Measurements from ENCODE around the gene TPPP2.
A peak's percentile ranks its signal among the peaks of the same experiment; 100 is the strongest.

The TPPP2 gene

GRCh38 chr14:21016413-21017190, 13.4 kb upstream of the TPPP2 start:
- no peak for DNase-seq (ENCODE audit: low read depth in 3 of 3, low spot score in 1 of 3)

DNA sequence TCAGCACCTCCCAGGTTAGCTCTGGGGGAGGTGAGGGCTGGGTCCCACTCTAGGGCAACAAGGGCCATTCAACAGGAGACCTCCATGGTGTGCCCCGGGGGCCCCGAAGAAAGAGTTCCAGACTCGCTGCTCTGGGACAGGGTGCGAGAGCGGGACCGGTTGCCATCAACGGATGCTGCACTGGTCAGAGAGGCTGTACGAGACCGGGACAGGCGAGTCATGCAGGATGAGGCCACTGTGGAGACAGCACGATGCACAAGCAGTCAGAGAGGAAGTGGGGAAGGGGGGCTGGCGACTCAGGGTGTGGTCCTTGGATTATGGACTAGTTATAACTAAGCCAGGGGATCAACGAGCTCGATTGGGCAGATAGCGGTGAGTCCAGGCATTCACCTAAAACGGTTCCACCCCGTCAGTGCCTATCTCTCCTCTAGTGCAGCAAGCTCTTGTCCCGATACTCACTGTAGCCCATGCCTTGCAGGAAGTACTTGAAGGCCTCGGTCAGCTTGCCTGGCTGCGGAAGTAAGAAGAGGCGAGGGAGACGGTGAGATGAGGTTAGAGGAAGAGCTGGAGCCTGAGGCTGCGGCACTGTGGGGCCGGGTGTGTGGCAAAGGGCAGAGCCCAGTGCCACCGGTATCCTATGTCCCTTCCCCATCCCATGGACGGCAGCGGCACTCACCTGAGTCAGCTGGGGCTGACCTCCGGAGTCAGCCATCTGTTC, 12.3 kb upstream of the TPPP2 start:
- DNase-seq (ENCODE audit: low read depth in 3 of 3, low spot score in 1 of 3) = no peak

- DNase-seq (ENCODE audit: low read depth in 3 of 3, low spot score in 1 of 3) = no peak
These were observed 11.7 kb upstream of the TPPP2 start for GRCh38 chr14:21018286-21018685.

GRCh38 chr14:21018781-21019180, 11.2 kb upstream of the TPPP2 start:
- no peak for DNase-seq (ENCODE audit: low read depth in 3 of 3, low spot score in 1 of 3)

- no peak for DNase-seq (ENCODE audit: low read depth in 3 of 3, low spot score in 1 of 3)
These were observed 10.7 kb upstream of the TPPP2 start for GRCh38 chr14:21019366-21019765.

DNA sequence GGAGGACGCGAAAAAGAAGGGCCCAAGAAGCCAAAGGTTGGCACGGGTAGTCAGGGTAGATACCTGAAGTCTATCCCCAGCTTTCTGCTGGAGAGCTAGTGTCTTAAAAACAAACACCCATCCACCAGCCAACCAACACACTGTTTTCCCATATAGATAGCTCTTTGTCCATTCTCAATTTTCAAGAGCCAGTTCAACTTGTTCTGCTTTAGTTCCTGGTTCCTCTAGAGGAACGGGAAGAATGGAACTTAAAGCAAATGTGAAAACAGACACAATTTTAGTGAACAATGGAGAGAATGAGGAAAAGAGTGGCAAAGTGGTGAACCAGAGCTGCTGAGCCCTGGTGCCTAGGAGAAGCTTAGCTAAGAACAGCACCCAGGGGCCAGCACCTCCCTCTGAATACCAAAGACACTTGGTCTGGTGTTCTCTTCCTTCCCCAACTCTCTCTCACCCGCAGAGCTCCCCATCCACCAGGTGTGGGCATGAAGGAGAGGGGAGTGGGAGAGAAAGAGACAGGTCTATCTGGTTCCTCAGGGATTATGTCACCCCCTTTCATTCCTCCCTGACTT, 9.0 kb upstream of the TPPP2 start:
- DNase-seq (ENCODE audit: low read depth in 3 of 3, low spot score in 1 of 3) = no peak

- DNase-seq (ENCODE audit: low read depth in 3 of 3, low spot score in 1 of 3) = no peak
These were observed 7.3 kb upstream of the TPPP2 start for GRCh38 chr14:21022686-21023085.

DNA sequence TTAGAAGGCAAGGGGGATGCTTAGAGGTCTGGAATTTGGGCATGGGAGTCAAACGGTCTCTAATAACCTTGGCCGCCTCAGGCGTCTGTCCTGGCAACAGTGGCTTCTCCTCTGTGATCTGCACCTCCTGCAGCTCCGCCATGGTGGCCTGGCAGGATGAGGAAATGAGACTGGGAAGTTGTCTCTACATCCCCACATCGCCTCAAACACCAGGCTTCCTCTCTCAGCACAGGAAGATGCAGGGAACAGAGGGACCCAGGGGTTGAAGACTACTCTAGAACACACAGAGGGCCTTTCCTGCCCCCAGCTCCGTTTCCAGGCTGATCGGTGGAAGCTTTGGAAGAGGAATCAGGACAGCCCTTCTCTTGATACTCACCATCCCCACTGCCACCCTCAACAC, 6.8 kb upstream of the TPPP2 start:
- DNase-seq (ENCODE audit: low read depth in 3 of 3, low spot score in 1 of 3) = no peak

DNA sequence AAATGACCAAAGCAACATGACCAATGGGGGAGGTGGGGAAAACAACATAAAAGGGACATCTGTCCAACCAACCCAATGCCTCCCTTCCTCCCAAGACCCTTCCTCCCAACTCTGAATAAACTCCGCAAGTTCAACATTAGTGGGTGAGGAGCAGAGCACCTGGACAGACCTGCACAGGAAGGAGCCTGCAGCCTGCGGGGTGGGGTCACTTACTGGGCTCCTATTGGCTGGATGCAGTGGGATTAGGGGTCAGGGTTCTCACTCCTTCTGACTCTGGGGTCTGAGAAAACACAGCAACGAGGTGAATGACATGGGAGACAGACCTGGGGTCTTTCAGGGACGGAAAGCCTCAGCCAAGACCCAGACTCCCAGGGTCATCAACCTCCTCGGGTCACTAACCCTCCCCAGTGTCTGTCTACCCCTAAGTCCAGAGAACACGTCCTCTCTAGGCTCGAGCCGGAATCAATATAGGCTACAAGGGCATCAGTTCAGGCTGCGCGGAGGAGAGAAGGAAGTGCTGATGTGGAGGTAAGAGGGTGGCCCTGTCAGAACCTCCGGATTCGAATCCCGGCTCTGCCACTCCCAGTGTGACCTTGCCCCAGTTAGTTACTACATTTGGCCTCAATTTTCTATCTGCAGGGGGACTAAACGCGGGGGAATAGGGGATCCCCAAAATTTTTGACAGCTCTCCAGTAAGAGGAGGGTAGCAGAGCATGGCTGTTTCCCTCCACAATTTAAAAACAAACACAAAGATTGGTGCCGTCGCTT, 6.0 kb upstream of the TPPP2 start:
- DNase-seq (ENCODE audit: low read depth in 3 of 3, low spot score in 1 of 3) = no peak

GRCh38 chr14:21024585-21025370, 5.2 kb upstream of the TPPP2 start, which contains the start of gene NDRG2:
TSS of gene NDRG2 (minus strand) at chr14:21025061. CDS start at chr14:21023315, 1,746 bp downstream.
- DNase-seq (ENCODE audit: low read depth in 3 of 3, low spot score in 1 of 3) = peak; percentile 42 to 55 (median 51)

DNA sequence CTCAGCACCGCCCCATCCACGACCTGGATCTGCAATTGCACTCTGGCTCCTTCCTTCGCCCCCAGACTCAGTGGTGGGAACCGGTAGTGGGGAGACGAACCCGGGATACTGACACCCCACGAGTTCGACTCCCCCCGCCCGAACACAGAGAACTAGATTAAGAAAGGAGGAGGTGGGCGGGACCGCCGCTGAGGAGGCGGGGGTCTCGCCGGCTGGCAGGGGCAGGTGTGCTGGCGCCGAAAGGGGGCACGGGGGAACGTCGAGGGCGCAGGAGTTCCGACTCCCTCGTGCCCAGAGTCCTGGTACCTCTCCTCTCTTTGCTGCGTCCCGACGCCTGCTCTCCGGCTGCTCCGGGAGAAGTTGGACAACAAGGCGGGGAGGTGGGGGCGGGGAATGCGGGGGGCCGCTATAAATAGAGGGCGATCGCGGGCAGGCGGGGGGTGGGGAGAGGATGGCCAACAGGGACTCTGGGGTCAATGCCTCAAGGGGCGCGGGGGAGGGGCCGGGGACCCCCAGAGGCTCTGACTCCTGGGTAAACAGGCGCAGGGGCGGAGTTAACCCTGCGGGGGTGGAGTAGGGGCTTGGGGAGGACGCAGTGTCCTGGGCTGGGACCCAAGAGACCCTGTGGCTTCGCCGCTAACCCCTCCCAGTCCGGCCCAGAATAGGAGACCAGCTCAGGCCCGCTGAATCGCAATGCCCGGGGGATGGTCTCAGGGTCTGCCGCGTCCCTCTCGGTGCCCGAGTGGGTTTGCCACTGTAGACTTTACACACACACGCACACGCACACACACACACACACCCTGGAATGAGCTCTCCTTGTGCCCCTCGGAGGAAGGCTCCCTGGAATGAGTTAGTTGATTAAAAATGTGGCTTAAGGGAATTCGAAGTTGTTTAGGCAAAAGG, 4.4 kb upstream of the TPPP2 start:
- DNase-seq (ENCODE audit: low read depth in 3 of 3, low spot score in 1 of 3) = no peak

DNA sequence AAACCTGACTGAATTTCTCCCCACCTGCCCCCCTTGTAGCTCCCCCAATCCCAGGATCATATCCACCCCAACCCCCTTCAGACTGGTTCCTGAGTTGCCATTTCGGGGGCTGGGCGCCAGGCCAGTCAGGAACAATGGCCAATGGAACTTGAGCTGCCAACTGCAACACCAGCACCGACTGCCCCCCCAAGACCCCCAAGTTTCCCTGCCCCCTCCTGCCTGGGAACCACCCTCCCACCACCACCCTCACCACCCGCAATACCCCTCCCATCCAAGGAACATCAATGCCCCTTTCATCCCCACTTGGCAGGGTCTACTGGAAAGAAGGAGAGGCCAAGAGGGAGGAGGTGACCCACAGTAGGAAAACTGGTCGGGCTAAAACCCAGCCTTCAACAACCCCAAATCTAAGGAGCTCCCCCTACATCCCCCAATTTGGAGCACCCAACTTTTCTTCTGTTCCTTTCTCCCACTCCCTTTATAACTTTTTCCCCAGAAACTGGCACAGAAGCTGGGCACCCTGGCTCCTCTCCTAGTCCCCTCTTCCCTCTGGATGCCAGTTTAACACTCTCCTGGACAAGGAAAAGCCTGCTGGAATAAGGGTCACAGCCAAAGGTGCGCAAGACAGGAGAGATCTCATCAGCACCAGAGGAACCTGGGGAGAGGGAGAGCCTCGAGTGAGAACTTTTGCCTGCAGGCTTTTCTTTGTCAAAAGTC, 3.6 kb upstream of the TPPP2 start:
- no peak for DNase-seq (ENCODE audit: low read depth in 3 of 3, low spot score in 1 of 3)

GRCh38 chr14:21026988-21027315, 3.1 kb upstream of the TPPP2 start:
- no peak for DNase-seq (ENCODE audit: low read depth in 3 of 3, low spot score in 1 of 3)

DNA sequence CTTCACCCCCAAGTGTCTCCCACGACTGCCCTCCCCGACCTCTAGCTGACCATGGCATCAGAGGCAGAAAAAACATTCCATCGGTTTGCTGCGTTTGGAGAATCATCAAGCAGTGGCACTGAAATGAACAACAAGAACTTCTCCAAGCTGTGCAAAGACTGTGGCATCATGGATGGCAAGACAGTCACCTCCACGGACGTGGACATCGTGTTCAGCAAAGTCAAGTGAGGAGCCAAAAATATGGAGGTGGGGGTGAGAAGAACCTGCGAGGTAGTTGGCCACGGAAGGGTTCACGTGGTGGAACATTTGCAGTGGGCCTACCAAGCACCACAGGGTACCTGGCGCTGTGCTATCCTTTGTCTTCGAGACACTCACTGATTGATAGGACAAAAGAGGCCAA, 514 bp downstream of the TPPP2 start:
- no peak for DNase-seq (ENCODE audit: low read depth in 3 of 3, low spot score in 1 of 3)

DNA sequence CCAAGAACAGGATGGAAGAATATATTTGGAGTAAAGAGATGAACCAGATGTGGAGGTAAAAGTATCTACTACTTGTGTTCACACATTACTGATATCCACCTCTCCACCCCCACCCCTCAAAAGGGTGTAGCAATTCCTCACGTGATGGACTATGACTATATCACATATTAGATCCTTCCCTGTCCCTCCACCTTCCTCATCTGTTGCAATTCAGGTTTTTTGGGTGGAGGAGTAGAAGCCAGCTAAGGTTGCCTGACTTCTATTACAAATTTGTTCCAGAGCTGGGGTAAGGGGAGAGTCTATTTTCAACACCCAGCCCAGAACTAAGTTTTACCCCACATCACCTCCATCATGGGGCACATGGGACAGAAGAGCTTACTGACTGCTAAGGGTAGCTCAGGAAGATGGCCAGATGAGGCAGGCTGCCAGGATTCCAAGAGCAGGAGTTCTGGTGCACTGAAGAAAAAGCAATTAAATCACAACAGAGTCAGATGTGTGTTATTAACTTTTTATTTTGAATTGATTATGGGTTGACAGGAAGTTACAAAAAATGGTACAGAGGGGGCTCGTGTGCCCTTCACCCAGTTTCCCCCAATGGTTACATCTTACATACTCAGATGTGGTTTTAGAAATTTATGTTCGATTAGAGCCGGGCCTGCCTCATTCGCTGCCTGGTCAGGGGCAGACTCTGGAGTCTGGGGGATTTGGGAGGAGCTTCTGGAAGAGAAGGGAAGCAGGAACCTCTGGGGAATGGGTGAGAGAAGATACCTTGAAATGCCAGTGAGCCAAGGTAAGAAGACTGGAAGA, 2.5 kb downstream of the TPPP2 start:
- no peak for DNase-seq (ENCODE audit: low read depth in 3 of 3, low spot score in 1 of 3)

GRCh38 chr14:21033133-21033698, 3.2 kb downstream of the TPPP2 start:
- no peak for DNase-seq (ENCODE audit: low read depth in 3 of 3, low spot score in 1 of 3)

GRCh38 chr14:21034707-21035106, 4.7 kb downstream of the TPPP2 start, which contains the start of gene RNASE13:
TSS of gene RNASE13 (minus strand) at chr14:21034807. CDS start at chr14:21034288, 519 bp downstream.
- no peak for DNase-seq (ENCODE audit: low read depth in 3 of 3, low spot score in 1 of 3)

DNA sequence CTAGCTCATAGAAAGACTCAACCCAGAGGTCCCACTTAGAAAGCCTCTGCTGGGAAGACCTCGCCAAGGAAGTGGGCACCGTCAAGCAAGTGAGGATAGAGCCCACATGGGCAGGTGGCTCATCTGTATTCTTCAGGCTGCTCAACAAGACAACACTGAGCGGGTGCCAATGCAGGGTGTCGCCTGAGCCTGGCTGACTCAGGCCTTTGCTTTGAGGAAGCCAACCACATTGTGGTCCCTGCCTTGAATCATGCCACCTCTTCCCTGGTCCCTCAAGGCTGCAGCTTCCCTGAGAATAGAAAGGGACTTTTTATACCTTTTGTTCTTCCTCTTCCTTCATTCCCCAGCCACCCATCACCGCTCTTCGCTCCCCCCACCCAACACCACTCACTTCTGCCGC, 6.7 kb downstream of the TPPP2 start:
- DNase-seq (ENCODE audit: low read depth in 3 of 3, low spot score in 1 of 3) = no peak

Data from stimulated activated CD4-positive, alpha-beta T cell treated with anti-CD3 and anti-CD28 coated beads, TNF-alpha, amount 100 ng/mL, for 1 hour (primary cell).